KMS-11 (cell line): ENCODE measurements around the gene MCCC1.

Experiments used
- H2AFZ ChIP-seq: fragments of 200-600 bp; sonication (generic); 2 replicates; pipeline ENCODE4 v1.6.1; 2016; ENCODE audit warnings: antibody characterized with exemption, mixed run types, low read depth
- H3K27ac ChIP-seq: fragments of 200-600 bp; sonication (generic); 2 replicates; pipeline ENCODE4 v1.6.1; 2016; ENCODE audit warnings: mild to moderate bottlenecking, mixed run types
- H3K27me3 ChIP-seq: fragments of 200-600 bp; sonication (generic); 2 replicates; pipeline ENCODE4 v1.6.1; 2017; ENCODE audit warnings: mild to moderate bottlenecking, low read depth, mixed run types, moderate library complexity; ENCODE audit not compliant: insufficient read depth
- H3K36me3 ChIP-seq: fragments of 200-600 bp; sonication (generic); 2 replicates; pipeline ENCODE4 v1.6.1; 2017; ENCODE audit warnings: mild to moderate bottlenecking, mixed run types; ENCODE audit not compliant: insufficient read depth
- H3K4me1 ChIP-seq: fragments of 200-600 bp; sonication (generic); 2 replicates; pipeline ENCODE4 v1.6.1; 2016; ENCODE audit warnings: mild to moderate bottlenecking, low read depth, mixed run types; ENCODE audit not compliant: poor library complexity, severe bottlenecking
- H3K4me2 ChIP-seq: fragments of 200-600 bp; sonication (generic); 2 replicates; pipeline ENCODE4 v1.7.0; 2016; ENCODE audit warnings: mild to moderate bottlenecking, mixed run types
- H3K4me3 ChIP-seq: fragments of 200-600 bp; sonication (generic); IDR thresholded peaks from 2 replicates; pipeline ENCODE4 v1.6.1; 2017; ENCODE audit warnings: low read depth, low read length, mixed read lengths; ENCODE audit not compliant: insufficient read depth
- H3K79me2 ChIP-seq: fragments of 200-600 bp; sonication (generic); 2 replicates; pipeline ENCODE4 v1.6.1; 2016; ENCODE audit warnings: low read depth, mixed run types; ENCODE audit not compliant: insufficient read depth
- H3K9ac ChIP-seq: fragments of 200-600 bp; sonication (generic); 2 replicates; pipeline ENCODE4 v1.6.1; 2016; ENCODE audit warnings: mild to moderate bottlenecking, mixed run types
- H4K20me1 ChIP-seq: fragments of 200-600 bp; sonication (generic); 2 replicates; pipeline ENCODE4 v1.6.1; 2016; ENCODE audit warnings: mild to moderate bottlenecking, mixed run types; ENCODE audit not compliant: insufficient read depth
- CTCF ChIP-seq: fragments of 200-600 bp; sonication (generic); conservative IDR thresholded peaks from 2 replicates; pipeline ENCODE4 v1.6.1; 2017; ENCODE audit warnings: low read depth, mild to moderate bottlenecking, antibody characterized with exemption, low read length, moderate library complexity, mixed read lengths

Gene MCCC1

GRCh38 chr3:183044547-183045229 is 54.6 kb downstream of the MCCC1 start:
- Histone ChIP-seq H3K4me2 (peak overlapping the region; percentile 34; the same call in 1 of the 2 replicates), H2AFZ (no peak overlapping the region), H3K27ac (no peak overlapping the region), H3K9ac (no peak overlapping the region), H3K27me3 (no peaks in the 10 kb centered on the region), H3K36me3 (no peaks in the 10 kb centered on the region; the same call in 1 of the 2 replicates), H3K4me1 (peaks cover 34% of the 10 kb centered on the region), H3K79me2 (no peaks in the 10 kb centered on the region), H3K4me3 (no peak overlapping the region), H4K20me1 (no peaks in the 10 kb centered on the region; the same call in 1 of the 2 replicates)
- no peak for TF ChIP-seq CTCF

GRCh38 chr3:183038757-183039156 is 60.5 kb downstream of the MCCC1 start:
- H3K4me3 ChIP-seq = no peak overlapping the region
- H4K20me1 ChIP-seq = no peaks in the 10 kb centered on the region
- H3K79me2 ChIP-seq = no peaks in the 10 kb centered on the region
- no peaks in the 10 kb centered on the region for H3K27me3 ChIP-seq
- H3K36me3 ChIP-seq = no peaks in the 10 kb centered on the region; the same call in 1 of the 2 replicates
- no peak overlapping the region for H3K27ac ChIP-seq
- peaks cover 3% of the 10 kb centered on the region for H3K4me1 ChIP-seq
- no peak overlapping the region for H2AFZ ChIP-seq
- no peak for TF ChIP-seq CTCF
- no peak overlapping the region for H3K4me2 ChIP-seq
- no peak overlapping the region for H3K9ac ChIP-seq

GRCh38 chr3:183038221-183038620 is 61.1 kb downstream of the MCCC1 start:
- Histone ChIP-seq H3K36me3 (no peaks in the 10 kb centered on the region; the same call in 1 of the 2 replicates), H3K4me3 (no peak overlapping the region), H2AFZ (no peak overlapping the region), H4K20me1 (no peaks in the 10 kb centered on the region), H3K9ac (no peak overlapping the region), H3K27ac (no peak overlapping the region), H3K27me3 (no peaks in the 10 kb centered on the region), H3K4me2 (no peak overlapping the region), H3K79me2 (no peaks in the 10 kb centered on the region), H3K4me1 (no peaks in the 10 kb centered on the region)
- no peak for TF ChIP-seq CTCF

- no peaks in the 10 kb centered on the region for H3K4me1 ChIP-seq
- H2AFZ ChIP-seq = no peak overlapping the region
- H3K27ac ChIP-seq = no peak overlapping the region
- H4K20me1 ChIP-seq = no peaks in the 10 kb centered on the region
- no peaks in the 10 kb centered on the region for H3K79me2 ChIP-seq
- TF ChIP-seq CTCF = no peak
- no peak overlapping the region for H3K9ac ChIP-seq
- no peak overlapping the region for H3K4me3 ChIP-seq
- no peaks in the 10 kb centered on the region for H3K36me3 ChIP-seq
- H3K4me2 ChIP-seq = no peak overlapping the region
- no peaks in the 10 kb centered on the region for H3K27me3 ChIP-seq
Observed at GRCh38 chr3:183033746-183034145, 65.5 kb downstream of the MCCC1 start.
